Measurements from ENCODE around the gene SHANK3.

Gene SHANK3

GRCh38 chr22:50627642-50628542 lies 44.7 kb upstream of the SHANK3 start, which contains the start of gene ARSA (continued):
- 0 out of 2 replicates have a peak, but pooled peaks have one; percentile 34 for TF ChIP-seq HIC1 (tag by site-specific recombination; IDR thresholded peaks at IDR 0.05)
- no peak for TF ChIP-seq ZNF10 (tag by site-specific recombination; IDR thresholded peaks at IDR 0.05)
- no peak for TF ChIP-seq ZNF449 (tag by site-specific recombination; IDR thresholded peaks at IDR 0.05)
- TF ChIP-seq ZNF366 (tag by site-specific recombination; conservative IDR thresholded peaks at IDR 0.05): no peak
- TF ChIP-seq ZNF692 (tag by site-specific recombination; IDR thresholded peaks at IDR 0.05): no peak; the same call in 1 of the 2 replicates
- TF ChIP-seq ZFP3 (tag by site-specific recombination; IDR thresholded peaks at IDR 0.05; ENCODE audit: low read depth): no peak
- TF ChIP-seq BCL11A (tag by site-specific recombination; IDR thresholded peaks at IDR 0.05; ENCODE audit: low read depth): no peak
- TF ChIP-seq, protein P1, sequence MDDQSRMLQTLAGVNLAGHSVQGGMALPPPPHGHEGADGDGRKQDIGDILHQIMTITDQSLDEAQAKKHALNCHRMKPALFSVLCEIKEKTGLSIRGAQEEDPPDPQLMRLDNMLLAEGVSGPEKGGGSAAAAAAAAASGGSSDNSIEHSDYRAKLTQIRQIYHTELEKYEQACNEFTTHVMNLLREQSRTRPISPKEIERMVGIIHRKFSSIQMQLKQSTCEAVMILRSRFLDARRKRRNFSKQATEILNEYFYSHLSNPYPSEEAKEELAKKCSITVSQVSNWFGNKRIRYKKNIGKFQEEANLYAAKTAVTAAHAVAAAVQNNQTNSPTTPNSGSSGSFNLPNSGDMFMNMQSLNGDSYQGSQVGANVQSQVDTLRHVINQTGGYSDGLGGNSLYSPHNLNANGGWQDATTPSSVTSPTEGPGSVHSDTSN (CRISPR knock-in tag; IDR thresholded peaks at IDR 0.05): no peak
- peak; percentile 52 for TF ChIP-seq SP3 (tag by site-specific recombination; IDR thresholded peaks at IDR 0.05)
- no peak for TF ChIP-seq ZNF596 (tag by site-specific recombination; IDR thresholded peaks at IDR 0.05)
- no peak for TF ChIP-seq GLI4 (tag by site-specific recombination; IDR thresholded peaks at IDR 0.05)
- no peak for TF ChIP-seq BCL6B (tag by site-specific recombination; IDR thresholded peaks at IDR 0.05)
- no peak; the same call in 1 of the 2 replicates for TF ChIP-seq KLF1 (tag by site-specific recombination; IDR thresholded peaks at IDR 0.05)
- TF ChIP-seq ZNF530 (tag by site-specific recombination; IDR thresholded peaks at IDR 0.05; ENCODE audit: low read depth): no peak
- no peak for TF ChIP-seq ZFP37 (tag by site-specific recombination; IDR thresholded peaks at IDR 0.05)
- no peak for TF ChIP-seq KLF16 (tag by site-specific recombination; IDR thresholded peaks at IDR 0.05)
- no peak for TF ChIP-seq SP7 (tag by site-specific recombination; IDR thresholded peaks at IDR 0.05)
- TF ChIP-seq ZNF138 (tag by site-specific recombination; IDR thresholded peaks at IDR 0.05; ENCODE audit: borderline replicate concordance): no peak
- TF ChIP-seq ZNF558 (tag by site-specific recombination; IDR thresholded peaks at IDR 0.05): no peak
- peak; percentile 67; the same call in 1 of the 2 replicates for TF ChIP-seq ZBTB20 (tag by site-specific recombination; IDR thresholded peaks at IDR 0.05)
- no peak for TF ChIP-seq ZNF133 (tag by site-specific recombination; IDR thresholded peaks at IDR 0.05)
- TF ChIP-seq ZBTB8A (tag by site-specific recombination; IDR thresholded peaks at IDR 0.05): peak; percentile 81
- TF ChIP-seq REST (tag by site-specific recombination; IDR thresholded peaks at IDR 0.05): peak; percentile 50; the same call in 1 of the 2 replicates
- no peak for TF ChIP-seq ZSCAN23 (tag by site-specific recombination; IDR thresholded peaks at IDR 0.05)
- no peak for TF ChIP-seq ZNF423 (tag by site-specific recombination; IDR thresholded peaks at IDR 0.05)
- TF ChIP-seq ZSCAN30 (tag by site-specific recombination; IDR thresholded peaks at IDR 0.05): no peak
- no peak; the same call in 1 of the 2 replicates for TF ChIP-seq ZNF76 (tag by site-specific recombination; IDR thresholded peaks at IDR 0.05; ENCODE audit: borderline replicate concordance, low read depth)
- no peak for TF ChIP-seq ZNF19 (tag by site-specific recombination; IDR thresholded peaks at IDR 0.05; ENCODE audit: low read depth)
- TF ChIP-seq ZNF670 (tag by site-specific recombination; IDR thresholded peaks at IDR 0.05; ENCODE audit: low read depth): no peak
